CD4-positive, alpha-beta T cell treated with Interleukin-2 at 100 ng/mL for 4 hours (primary cell): ENCODE data around the gene FBXW7.

Experiments used
- DNase-seq: peaks from one replicate; pipeline ENCODE4 v3.0.0-alpha.2; 2020; ENCODE audit warnings: low spot score

FBXW7 gene

GRCh38 chr4:152369902-152370295 is 166.0 kb downstream of the FBXW7 start:
- no peak for DNase-seq

- DNase-seq: no peak
Measured at GRCh38 chr4:152369203-152369901, 166.5 kb downstream of the FBXW7 start.

- no peak for DNase-seq
Measured at GRCh38 chr4:152368001-152368400, 167.9 kb downstream of the FBXW7 start.

GRCh38 chr4:152364883-152365282 is 171.0 kb downstream of the FBXW7 start:
- DNase-seq: no peak

GRCh38 chr4:152364383-152364782 is 171.5 kb downstream of the FBXW7 start:
- no peak for DNase-seq

GRCh38 chr4:152363904-152364303 is 172.0 kb downstream of the FBXW7 start:
- no peak for DNase-seq

- no peak for DNase-seq
Measured at GRCh38 chr4:152363086-152363485, 172.8 kb downstream of the FBXW7 start.

GRCh38 chr4:152360045-152360410 is 175.9 kb downstream of the FBXW7 start:
- DNase-seq: no peak

- no peak for DNase-seq
Measured at GRCh38 chr4:152359208-152360044, 176.5 kb downstream of the FBXW7 start.

GRCh38 chr4:152357206-152357605 is 178.7 kb downstream of the FBXW7 start:
- DNase-seq: no peak

- no peak for DNase-seq
Measured at GRCh38 chr4:152356428-152357034, 179.4 kb downstream of the FBXW7 start.

GRCh38 chr4:152352622-152353116 is 183.2 kb downstream of the FBXW7 start:
- no peak for DNase-seq

GRCh38 chr4:152352215-152352614 is 183.7 kb downstream of the FBXW7 start:
- DNase-seq: no peak

- DNase-seq: no peak
Measured at GRCh38 chr4:152351080-152351479, 184.8 kb downstream of the FBXW7 start.

- DNase-seq: peak; percentile 24
Measured at GRCh38 chr4:152348670-152349069, 187.2 kb downstream of the FBXW7 start.

- no peak for DNase-seq
Measured at GRCh38 chr4:152346979-152347378, 188.9 kb downstream of the FBXW7 start.

- no peak for DNase-seq
Measured at GRCh38 chr4:152346526-152346925, 189.4 kb downstream of the FBXW7 start.

- DNase-seq: no peak
Measured at GRCh38 chr4:152344001-152344400, 191.9 kb downstream of the FBXW7 start.

GRCh38 chr4:152342293-152342692 is 193.6 kb downstream of the FBXW7 start:
- DNase-seq: no peak

- no peak for DNase-seq
Measured at GRCh38 chr4:152340818-152341217, 195.1 kb downstream of the FBXW7 start.

- no peak for DNase-seq
Measured at GRCh38 chr4:152339576-152339975, 196.3 kb downstream of the FBXW7 start.

- no peak for DNase-seq
Measured at GRCh38 chr4:152334931-152335330, 201.0 kb downstream of the FBXW7 start.

GRCh38 chr4:152331042-152331441 is 204.8 kb downstream of the FBXW7 start:
- DNase-seq: no peak
